HG02623 (cell line): ENCODE results near the gene GIPC2.
A peak's percentile ranks its signal among the peaks of the same experiment; 100 is the strongest.
"Not testable (repeated sequence)": the region's sequence is repeated elsewhere in the genome, so short reads cannot be mapped to it uniquely, and the experiment has no call there.

ENCODE experiments used
- ATAC-seq: cut with Tn5 transposase; IDR thresholded peaks from one replicate; pipeline ENCODE4 v1.9.1; 2021; ENCODE audit warnings: moderate library complexity; ENCODE audit not compliant: unreplicated experiment

GIPC2 gene

DNA sequence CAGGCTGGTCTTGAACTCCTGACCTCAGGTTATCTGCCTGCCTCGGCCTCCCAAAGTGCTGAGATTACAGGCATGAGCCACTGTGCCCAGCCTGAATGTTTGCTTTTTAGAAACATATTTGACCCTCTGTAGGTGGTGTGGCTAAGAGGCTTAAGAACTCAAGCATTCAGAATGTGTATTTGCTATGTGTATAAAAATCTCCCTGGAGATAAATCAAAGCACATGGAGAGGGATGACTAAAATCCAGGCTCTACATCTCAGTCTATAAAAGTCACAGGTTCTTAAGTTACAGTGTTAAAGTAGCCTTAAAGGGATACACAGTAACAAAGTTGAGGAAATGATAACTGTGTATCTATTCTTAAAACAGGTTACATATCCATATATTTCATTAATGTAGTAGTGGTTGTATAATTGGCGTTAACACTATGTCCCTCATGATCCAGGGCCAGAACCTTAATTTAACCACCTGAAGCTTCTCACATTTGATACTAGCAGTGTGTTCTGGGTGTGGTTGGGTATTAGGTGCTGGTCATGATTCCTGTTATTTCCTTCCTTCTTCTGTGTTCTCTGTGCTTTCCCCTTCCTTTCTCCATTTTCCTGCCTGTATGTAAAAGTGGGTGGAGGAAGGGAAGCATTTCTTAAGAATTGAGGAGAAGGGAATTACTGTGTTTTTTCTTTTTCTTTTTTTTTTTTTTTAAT, 16.2 kb downstream of the GIPC2 start:
- no peak for ATAC-seq

DNA sequence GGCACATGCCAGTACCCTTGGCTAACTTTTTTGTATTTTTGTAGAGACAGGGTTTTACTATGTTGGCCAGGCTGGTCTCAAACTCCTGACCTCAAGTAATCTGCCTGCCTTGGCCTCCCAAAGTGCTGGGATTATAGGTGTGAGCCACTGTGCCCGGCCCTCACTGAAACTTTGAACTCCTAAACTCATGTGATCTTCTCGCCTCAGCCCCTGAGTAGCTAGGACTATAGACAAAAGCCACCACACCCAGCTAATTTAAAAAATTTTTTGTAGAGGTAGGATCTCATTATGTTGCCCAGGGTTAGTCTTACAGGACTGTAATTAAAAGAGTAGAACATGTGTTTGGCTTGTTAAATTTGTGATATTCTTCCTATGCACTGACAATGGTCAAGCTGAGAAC, 19.1 kb downstream of the GIPC2 start:
- not testable (repeated sequence) for ATAC-seq

DNA sequence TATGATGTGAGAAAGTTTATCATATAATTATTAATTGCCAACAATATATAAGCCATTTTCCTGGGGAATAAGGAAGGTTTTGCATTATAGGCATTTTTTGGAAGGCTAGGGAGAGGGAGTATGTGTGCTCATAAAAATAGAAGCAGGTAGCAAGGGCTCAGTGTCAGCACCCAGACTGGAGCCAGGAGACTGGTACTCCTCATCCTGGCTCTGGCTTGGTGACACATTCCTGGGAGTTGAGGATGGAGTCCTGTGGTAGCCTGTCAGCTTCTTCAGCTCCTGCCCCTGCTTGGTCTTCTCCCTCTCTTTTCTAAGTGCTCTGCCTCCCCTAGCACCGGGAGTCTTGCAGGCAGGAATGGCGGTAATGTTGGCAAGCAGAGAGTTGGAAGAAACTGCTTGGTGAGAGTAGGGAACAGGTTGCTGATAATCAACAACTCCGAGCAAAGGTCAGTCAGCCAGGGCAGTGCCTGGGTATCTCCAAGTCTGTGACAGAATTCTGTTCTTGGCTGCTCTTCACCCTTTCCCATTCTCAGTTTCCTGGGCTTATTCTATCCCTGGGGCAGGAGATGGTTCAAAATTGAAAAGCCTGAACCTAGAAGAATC, 23.0 kb downstream of the GIPC2 start:
- ATAC-seq: no peak

DNA sequence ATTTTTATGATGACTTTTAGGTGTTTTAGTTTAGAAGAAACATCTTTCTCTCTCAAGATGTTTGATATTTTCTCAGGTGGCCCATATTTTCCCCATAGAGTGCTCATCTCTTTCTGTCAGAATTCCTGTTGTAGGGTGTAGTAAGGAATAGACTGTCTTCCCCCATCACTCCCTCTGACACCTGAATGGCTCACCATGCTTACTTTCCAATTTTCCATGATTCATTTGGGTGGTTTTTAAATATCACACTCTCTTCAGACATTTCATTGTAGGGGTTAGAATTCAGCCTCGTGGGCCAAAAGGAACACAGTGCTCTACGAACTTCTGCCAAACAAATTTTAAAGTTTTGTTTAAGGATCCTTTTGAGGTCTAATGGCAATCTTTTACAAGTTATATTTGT, 24.0 kb downstream of the GIPC2 start:
- ATAC-seq: no peak

DNA sequence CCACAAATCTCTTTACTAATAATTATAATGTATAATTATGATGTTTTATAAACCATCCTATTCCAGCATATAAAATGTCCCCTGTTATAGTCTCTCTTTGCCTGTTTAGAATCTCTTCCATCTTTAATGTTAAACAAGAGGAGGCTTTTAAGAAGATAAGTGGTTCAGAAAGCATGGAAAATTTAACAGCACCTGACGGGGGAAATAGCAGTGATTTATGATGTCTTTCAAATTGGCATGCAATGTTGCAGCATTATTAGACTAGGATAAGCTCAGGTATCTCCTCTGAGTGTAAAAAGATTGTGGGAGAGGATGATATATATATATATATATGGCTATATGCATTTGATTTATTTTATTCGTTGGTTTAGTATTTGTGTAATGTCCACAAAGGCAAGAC, 24.4 kb downstream of the GIPC2 start:
- ATAC-seq: no peak

DNA sequence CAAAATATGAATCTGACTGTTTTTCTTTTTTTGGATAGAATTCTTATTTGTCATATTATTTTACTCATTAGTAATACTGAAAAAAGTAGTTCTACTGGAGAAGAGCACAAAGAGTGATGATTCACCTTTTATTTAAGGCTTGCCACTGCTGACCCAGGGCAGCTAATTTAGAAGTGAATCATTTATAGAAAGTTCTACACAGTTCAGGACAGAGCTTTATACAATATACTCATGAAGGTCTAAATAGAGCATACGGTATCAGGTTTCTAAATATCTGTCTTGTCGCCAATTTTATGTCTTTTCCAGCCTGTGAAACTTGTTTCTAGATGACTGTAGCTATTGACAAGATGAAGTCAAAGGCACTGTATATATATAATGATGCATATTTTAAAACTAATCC, 25.0 kb downstream of the GIPC2 start:
- no peak for ATAC-seq

DNA sequence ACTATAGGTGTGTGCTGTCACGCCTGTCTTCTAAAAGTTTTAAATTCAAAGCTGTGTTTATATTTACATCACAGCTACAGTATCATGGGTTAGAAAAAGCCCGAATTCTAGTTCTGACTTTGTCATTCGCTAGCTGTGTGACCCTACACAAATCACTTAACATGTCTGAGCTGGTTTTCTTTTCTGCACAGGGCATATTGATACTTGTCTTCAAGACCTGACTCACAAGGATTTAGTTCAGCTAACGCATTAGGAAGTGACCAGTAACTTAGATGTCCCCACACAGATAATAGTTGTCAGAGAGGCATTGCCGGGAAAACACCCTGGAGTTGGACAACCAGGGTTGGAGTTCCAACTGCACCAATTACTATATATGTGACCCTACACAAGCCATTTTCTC, 25.9 kb downstream of the GIPC2 start:
- ATAC-seq: no peak

DNA sequence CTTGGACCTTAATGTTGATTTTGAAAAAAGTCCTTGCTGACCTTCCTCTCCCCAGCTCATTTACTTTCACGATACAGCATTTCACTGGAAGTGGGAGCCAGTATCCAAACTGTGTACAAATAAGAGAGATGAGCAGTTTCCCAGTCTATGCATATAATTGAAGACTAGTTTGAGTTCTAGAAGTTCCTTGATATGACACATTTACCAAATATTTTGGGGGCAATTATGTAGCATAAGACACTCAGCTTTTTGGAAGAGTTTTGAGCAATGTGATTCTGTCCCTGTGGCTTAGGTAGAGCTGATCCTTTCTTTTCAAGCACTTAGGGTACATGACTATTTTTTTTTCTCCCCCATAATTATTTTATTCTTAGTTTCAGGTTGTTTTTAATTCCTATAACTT, 26.4 kb downstream of the GIPC2 start:
- ATAC-seq: no peak

DNA sequence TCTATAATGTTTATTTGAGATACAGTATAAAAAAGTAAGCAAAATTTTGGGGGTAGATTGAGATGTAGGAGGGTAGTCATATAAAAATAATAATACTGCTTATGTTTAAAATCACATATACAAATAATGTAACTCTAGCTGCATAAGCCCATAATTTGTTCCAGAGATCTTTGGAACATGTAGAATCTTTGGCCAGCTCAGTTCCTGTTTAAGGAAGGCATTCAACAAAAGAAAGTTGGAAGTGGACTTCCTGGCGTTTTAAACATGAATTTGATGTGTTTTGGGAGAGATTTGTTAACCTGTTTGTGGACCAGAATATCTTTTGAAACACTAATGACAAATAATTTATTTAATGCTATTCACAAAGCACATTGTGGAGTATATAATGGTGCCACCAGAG, 27.7 kb downstream of the GIPC2 start:
- ATAC-seq: no peak

DNA sequence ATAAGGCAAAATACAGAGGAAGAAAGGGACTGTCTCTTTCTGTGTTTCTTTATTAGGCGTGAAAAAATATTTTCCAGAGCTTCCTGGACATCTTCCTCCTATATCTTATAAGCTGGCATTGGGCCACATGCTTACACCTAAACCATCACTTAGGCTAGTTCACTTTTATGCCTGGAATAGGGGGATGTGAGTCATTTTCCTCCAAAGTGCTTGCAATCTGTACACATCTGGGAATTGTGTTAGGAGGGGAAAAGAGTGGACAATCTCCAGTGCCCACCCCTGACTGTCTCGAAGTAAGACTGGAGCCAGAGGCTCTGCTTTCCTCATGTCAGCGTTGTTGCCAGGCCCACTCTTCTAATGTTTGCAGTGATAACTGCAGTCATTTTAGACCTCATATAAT, 29.9 kb downstream of the GIPC2 start:
- no peak for ATAC-seq

DNA sequence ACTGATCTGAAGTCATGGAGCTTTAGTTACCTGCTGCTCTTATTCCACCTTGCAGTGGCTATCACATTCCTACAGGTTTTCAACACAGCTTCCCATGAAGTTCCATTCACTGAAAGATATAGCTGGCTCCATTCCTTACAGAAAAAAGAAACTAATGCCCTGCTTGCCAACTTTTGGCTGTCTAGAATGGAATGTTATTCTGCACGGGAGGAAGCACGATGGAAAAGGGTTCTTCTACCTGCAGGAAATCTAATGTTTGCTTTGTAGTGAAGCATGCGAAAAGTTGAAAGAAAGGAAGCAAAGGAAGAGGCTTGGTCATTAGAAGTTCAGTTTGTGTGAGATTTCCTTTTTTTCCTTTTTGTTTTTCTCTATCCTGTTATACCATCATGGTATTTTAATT, 32.6 kb downstream of the GIPC2 start:
- ATAC-seq: no peak

DNA sequence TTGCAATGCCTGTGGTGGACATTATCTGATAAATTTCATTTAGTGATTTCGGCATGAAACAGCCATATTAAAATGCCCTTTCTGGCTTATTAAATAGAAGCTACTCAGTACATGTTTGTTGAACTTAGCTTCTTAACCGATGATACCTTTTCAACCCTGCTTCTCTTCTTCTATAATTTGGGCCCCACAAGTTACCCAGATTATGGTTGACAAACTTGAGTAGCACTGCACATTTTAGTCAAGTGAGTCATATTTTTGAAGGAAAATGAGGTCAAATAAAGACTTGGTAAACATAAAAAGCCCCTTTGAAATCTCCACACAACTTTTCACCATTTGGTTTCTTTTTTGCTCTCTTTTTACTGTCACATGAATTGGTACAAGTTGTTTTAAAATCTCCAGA, 33.8 kb downstream of the GIPC2 start:
- ATAC-seq: no peak

DNA sequence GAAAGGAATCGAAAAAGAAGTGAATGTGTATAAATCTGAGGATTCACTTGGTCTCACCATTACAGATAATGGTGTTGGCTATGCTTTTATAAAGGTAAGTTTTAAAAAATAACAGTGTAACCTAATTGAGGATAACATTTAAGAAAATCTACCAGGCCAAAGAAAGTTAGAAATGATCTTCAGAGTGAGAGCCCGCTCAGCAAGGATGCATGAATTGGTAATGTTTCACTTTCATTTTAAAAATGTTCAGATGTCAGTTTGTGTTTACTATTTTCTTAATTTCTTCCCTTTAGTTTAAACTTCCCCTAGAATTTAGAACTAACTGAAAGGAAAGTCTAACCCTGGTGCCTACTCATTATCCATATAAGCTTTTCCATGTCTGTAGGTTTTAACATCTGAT, 35.0 kb downstream of the GIPC2 start:
- no peak for ATAC-seq

DNA sequence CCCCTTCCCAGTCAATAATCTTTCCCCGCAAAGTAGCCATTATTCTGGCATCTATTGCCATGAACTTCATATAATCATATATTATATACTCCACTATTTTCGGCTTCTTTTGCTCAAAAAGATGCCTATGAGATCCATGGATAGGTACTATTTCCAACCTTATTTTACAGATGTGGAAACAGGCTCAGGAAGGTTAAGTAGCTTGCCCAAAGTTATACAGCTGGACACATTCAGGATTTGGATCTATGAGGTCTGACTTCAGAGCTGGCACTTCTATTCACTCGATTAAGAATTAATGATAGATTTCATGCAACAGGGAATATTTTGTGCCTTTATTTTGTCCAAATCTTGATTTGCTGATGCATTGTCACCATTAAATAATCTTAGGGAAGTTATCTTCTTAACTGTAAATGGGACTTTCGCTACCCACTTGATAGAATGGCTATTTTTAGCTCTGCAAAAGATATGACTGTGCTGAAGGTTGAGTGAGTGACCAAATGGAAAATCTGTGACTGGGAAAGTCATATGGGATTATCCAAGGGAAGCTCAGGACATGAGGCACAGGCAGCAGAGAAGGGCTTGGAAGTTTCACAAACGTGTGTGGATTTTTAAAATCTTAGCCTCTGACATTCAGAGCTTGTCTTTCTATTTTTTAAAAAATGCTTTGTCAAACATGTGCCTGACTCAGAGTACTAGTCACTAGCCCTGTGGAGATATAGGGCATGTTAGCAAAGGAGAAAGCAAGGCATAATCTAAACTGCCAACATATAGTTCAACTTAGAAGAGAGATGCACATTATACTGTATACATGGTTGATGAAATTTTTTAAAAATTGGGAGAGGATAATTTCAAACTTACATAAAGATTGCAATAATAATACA, 36.5 kb downstream of the GIPC2 start:
- no peak for ATAC-seq

DNA sequence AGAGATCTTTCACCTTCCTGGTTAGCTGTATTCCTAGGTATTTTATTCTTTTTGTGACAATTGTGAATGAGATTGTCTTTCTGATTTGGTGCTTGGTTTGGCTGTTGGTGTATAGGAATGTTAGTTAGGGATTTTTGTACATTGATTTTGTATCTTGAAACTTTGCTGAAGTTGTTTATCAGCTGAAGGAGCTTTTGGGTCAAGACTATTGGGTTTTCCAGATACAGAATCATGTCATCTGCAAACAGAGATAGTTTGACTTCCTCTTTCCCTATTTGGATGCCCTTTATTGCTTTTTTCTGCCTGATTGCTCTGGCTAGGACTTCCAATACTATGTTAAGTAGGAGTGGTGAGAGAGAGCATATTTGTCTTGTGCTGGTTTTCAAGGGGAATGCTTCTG, 38.9 kb downstream of the GIPC2 start:
- not testable (repeated sequence) for ATAC-seq

DNA sequence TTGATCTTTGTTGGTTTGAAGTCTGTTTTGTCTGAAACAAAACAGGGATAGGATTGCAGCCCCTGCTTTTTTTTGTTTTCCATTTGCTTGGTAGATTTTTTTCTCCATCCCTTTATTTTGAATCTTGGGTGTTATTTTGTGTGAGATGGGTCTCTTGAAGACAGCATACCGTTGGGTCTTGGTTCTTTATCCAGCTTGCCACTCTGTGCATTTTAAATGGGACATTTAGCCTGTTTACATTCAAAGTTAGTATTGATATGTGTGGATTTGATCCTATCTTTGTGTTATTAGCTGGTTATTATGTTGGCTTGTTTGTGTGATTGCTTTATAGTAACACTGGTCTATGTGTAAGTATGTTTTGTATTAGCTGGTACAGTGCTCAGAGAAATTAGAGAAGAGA, 40.9 kb downstream of the GIPC2 start:
- no peak for ATAC-seq

DNA sequence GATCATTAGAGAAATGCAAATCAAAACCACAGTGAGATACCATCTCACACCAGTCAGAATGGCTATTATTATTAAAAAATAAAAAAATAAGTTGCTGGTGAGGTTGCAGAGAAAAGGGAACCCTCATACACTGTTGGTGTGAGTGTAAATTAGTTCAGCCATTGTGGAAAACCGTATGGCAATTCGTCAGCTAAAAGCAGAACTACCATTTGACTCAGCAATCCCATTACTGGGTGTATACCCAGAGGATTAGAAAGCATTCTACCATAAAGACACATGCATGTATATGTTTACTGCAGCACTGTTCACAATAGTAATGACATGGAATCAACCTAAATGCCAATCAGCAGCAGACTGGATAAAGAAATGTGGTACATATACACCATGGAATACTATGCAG, 42.2 kb downstream of the GIPC2 start:
- peak; percentile 62 for ATAC-seq

DNA sequence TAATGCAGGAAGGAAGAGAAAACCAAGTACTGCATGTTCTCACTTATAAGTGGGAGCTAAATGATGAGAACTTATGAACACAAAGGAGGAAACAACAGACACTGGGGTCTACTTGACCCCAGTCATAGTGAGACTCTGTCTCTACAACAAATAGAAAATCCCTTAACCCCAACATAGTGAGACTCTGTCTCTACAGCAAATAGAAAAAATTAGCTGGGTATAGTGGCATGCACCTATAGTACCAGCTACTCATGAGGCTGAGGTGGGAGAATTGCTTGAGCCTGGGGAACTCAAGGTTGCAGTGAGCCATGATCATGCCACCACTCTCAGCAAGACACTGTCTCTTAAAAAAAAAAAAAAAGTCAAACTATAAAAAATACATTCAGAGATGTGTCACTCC, 42.7 kb downstream of the GIPC2 start:
- peak; percentile 47 for ATAC-seq

DNA sequence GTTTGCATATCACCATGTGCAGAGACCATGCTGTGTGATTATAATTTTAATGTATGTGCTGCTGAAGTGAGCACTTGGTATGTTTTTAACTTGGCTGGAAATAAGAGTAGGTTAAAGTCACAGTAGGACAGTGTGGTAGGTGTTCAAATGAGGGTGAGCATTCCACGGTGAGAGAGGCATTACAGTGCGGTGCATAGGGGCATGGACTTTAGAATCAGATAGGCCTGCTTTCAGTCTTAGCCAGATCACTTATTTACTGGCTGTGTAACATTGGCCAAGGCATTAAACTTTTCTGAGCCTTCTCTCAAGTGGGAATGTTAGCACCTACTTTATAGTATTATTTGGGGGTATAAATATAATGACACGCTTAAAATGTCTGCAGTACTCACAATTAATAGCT, 43.2 kb downstream of the GIPC2 start:
- no peak for ATAC-seq

DNA sequence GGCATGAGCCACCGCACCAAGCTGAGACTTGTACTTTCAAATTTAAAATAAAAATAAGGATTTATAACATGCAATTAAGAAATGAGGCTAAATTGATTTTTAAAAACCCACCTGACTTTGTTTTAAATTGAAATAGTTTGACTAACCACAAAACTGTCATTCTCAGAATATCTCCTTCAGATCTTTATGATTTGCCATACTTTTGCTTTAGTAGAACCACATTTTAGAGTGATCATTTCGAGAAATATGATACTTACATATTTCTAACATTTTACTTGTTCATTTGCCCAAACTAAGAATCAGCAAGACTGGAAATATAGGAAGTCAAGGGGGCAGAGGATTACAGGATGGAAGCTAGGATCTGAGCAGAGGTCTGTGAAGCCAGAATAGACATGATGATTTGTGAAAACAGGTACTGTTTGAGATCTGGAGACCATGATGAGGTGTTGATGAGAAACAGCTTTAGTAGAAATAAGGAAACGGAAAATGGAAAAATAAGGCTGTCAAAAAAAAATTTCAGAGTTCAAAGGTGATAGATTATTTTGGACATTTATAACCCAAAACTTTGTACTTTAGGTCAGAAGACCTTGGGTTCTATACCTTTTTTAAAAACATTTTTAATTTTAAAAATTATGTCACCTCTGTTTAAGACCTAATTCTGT, 44.8 kb downstream of the GIPC2 start:
- ATAC-seq: no peak

DNA sequence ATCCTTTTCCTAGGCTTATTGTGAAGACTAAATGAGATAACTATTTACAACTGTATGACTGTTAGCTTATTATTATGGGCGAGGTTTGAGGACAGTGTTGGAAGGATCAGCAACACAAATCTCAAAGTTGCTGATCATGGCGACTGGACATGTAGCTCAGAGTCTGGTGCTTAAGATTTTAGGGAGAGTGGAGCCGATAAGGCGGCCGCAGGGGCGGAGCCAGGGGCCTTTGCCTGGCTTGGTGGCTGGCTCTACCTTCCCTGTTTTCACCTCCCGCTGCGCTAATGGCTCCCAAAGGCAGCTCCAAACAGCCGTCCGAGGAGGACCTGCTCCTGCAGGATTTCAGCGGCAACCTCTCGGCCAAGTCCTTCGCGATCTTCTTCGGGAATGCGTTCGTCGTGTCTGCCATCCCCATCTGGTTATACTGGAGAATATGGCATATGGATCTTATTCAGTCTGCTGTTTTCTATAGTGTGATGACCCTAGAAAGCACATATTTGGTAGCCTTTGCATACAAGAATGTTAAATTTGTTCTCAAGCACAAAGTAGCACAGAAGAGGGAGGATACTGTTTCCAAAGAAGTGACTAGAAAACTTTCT, 45.5 kb downstream of the GIPC2 start:
- ATAC-seq: no peak
